Measurements from ENCODE around the gene C12orf50.
"Not testable (repeated sequence)": the region's sequence is repeated elsewhere in the genome, so short reads cannot be mapped to it uniquely, and the experiment has no call there.

Gene C12orf50

DNA sequence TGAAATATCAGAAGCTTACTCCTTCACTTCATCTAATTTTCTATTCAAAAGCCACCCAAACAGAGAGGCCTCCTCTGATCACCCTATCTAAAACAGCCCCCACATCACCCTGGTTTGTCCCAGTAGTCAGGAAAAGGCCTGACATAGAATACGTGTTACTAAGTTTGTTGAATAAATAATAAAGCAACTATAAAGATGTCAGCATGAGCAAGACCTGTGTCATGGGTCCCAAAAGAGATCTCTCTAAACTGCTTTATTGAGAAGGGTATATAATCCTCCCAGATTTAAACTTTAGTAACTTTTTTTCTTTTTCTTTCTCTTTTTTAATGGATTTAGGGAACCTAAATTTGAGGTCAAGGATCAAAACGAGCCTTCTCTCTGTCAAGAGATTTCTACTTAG is 27.4 kb upstream of the C12orf50 start:
- no peak for TF ChIP-seq CTCF (IDR thresholded peaks at IDR 0.05; ENCODE audit: insufficient read depth, low read depth, low read length, missing control alignments)
- DNase-seq (ENCODE audit: low read depth), result no peak
- H3K4me3 ChIP-seq (ENCODE audit: low read depth, low read length), result no peak overlapping the region

- peak; percentile 26 for DNase-seq (ENCODE audit: low read depth)
- TF ChIP-seq CTCF (IDR thresholded peaks at IDR 0.05; ENCODE audit: insufficient read depth, low read depth, low read length, missing control alignments), result peak; percentile 17
- H3K4me3 ChIP-seq (ENCODE audit: low read depth, low read length), result no peak overlapping the region
Measured at GRCh38 chr12:88052686-88053085, 23.5 kb upstream of the C12orf50 start.

DNA sequence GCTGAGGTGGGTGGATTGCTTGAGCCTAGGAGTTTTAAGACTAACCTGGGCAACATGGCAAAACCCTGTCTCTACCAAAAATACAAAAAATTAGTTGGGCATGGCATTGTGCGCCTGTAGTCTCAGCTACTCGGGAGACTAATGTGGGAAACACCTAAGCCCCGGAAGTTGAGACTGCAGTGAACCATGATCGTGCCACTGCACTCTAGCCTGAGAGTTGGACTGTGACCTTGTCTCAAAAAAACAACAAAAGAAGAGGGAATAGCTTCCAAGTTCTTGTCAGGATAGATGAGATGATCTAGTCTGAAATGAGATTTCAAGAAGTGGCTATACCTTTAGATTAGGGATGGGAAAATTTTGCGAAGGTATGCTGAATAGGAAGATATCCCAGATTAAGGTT is 14.8 kb upstream of the C12orf50 start:
- DNase-seq (ENCODE audit: low read depth), result no peak
- no peak overlapping the region for H3K4me3 ChIP-seq (ENCODE audit: low read depth, low read length)
- no peak for TF ChIP-seq CTCF (IDR thresholded peaks at IDR 0.05; ENCODE audit: insufficient read depth, low read depth, low read length, missing control alignments)

GRCh38 chr12:88037770-88038169 is 8.6 kb upstream of the C12orf50 start:
- H3K4me3 ChIP-seq (ENCODE audit: low read depth, low read length), result no peak overlapping the region
- TF ChIP-seq CTCF (IDR thresholded peaks at IDR 0.05; ENCODE audit: insufficient read depth, low read depth, low read length, missing control alignments), result no peak
- no peak for DNase-seq (ENCODE audit: low read depth)

DNA sequence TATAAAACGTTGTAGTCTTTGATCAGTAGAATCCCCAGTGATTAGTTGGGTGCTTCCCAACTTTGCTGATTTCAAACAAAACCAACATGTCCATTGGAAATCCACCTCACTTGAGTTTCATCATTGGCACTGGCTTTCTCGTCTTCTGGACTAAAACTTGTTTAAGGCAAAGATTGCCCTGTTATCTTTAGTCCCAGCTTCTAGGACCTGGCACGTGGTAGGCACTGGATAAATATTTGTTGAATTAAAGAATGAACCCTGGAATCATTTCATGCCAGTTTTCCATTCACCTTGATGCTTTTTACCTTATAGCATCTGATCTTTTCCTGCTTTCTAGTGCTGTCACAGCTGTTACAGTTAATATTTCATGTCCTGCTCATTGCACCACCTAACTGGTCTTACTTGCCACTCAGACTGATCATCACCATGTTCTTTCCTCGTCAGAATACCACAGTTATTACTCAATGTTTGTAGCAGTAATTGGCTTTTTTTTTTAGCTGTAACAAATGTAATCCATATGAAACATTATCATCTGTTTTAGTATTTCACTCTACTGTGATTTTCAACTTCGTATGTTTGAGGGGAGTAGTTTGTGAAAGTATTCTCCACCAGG is 7.3 kb upstream of the C12orf50 start:
- no peak for TF ChIP-seq CTCF (IDR thresholded peaks at IDR 0.05; ENCODE audit: insufficient read depth, low read depth, low read length, missing control alignments)
- no peak for DNase-seq (ENCODE audit: low read depth)

DNA sequence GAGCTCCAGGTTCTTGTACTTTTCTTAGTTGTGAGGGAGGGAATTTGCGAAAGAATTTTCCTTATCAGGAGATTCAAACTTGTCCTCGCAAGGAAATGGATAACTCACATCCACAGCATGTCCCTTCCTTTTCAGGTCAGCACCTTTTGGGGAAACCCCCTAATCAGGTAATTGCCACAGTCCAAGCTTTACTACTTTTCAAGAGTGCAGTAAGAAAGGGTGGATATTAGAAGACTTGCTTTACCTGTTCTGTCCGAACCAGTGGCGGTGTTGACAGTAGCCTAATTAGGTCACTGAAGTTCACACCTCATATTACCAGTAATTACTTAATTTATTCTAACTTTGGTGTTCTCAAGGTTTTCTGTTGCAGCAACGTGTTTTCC is 6.7 kb upstream of the C12orf50 start:
- TF ChIP-seq CTCF (IDR thresholded peaks at IDR 0.05; ENCODE audit: insufficient read depth, low read depth, low read length, missing control alignments), result no peak
- peak; percentile 24 for DNase-seq (ENCODE audit: low read depth)
- H3K4me3 ChIP-seq (ENCODE audit: low read depth, low read length), result peak overlapping the region; percentile 95

More for the DNA sequence above, 7.3 kb upstream of the C12orf50 start:
- peak overlapping the region; percentile 95 for H3K4me3 ChIP-seq (ENCODE audit: low read depth, low read length)

DNA sequence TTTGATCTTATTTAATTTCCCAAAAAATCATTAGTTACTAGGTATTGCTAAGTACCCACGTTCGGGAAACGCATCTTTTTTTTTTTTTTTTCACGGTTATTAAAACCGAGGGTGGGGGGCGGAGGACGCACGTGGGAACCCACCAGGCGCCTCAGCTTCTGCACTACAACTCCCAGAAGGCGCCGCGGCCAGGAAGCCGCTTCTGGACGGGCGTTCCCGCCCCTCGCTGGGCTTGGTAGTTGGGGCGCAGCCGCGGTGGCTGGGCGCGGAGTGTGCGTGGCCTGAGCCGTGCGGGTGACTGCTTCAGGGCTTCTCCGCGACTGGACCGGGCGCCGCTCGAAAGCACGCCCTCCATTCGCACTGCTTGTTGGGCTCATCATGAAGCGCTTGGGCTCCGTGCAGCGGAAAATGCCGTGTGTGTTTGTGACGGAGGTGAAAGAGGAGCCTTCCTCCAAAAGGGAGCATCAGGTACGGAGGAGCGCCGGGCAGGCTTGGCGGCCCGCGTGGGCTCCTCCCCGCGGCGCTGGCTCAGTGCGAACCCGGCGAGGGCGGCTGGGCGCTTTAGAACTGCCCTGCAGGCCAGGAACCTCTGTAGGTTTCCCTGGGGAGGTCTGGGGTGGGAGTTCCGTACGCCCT is 6.2 kb upstream of the C12orf50 start:
- peak overlapping the region; percentile 95 for H3K4me3 ChIP-seq (ENCODE audit: low read depth, low read length)
- no peak for TF ChIP-seq CTCF (IDR thresholded peaks at IDR 0.05; ENCODE audit: insufficient read depth, low read depth, low read length, missing control alignments)
- peak; percentile 91 for DNase-seq (ENCODE audit: low read depth)

DNA sequence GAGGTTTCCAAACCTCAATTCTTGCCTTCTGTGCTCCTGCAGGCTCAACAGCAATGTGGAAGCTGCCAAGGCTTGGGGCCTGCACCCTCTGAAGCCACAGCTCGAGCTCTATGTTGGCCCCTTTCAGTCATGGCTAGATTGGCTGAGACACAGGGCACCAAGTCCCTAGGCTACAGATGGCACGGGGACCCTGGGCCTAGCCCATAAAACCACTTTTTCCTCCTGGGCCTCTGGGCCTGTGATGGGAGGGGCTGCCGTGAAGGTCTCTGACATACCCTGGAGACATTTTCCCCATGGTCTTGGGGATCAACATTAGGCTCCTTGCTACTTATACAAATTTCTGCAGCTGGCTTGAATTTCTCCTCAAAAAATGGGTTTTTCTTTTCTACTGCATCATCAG is 2.0 kb upstream of the C12orf50 start:
- not testable (repeated sequence) for DNase-seq (ENCODE audit: low read depth); H3K4me3 ChIP-seq (ENCODE audit: low read depth, low read length)

All from GM12865 (cell line).